GM19438 (cell line): Measurements from ENCODE around the gene SMARCA5.
"Not testable (repeated sequence)": the region's sequence is repeated elsewhere in the genome, so short reads cannot be mapped to it uniquely, and the experiment has no call there.

Experiments used
- ATAC-seq: cut with Tn5 transposase; IDR thresholded peaks from one replicate; pipeline ENCODE4 v1.9.1; 2021; ENCODE audit warnings: low read depth; ENCODE audit not compliant: unreplicated experiment

SMARCA5 gene, protein sequence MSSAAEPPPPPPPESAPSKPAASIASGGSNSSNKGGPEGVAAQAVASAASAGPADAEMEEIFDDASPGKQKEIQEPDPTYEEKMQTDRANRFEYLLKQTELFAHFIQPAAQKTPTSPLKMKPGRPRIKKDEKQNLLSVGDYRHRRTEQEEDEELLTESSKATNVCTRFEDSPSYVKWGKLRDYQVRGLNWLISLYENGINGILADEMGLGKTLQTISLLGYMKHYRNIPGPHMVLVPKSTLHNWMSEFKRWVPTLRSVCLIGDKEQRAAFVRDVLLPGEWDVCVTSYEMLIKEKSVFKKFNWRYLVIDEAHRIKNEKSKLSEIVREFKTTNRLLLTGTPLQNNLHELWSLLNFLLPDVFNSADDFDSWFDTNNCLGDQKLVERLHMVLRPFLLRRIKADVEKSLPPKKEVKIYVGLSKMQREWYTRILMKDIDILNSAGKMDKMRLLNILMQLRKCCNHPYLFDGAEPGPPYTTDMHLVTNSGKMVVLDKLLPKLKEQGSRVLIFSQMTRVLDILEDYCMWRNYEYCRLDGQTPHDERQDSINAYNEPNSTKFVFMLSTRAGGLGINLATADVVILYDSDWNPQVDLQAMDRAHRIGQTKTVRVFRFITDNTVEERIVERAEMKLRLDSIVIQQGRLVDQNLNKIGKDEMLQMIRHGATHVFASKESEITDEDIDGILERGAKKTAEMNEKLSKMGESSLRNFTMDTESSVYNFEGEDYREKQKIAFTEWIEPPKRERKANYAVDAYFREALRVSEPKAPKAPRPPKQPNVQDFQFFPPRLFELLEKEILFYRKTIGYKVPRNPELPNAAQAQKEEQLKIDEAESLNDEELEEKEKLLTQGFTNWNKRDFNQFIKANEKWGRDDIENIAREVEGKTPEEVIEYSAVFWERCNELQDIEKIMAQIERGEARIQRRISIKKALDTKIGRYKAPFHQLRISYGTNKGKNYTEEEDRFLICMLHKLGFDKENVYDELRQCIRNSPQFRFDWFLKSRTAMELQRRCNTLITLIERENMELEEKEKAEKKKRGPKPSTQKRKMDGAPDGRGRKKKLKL

DNA sequence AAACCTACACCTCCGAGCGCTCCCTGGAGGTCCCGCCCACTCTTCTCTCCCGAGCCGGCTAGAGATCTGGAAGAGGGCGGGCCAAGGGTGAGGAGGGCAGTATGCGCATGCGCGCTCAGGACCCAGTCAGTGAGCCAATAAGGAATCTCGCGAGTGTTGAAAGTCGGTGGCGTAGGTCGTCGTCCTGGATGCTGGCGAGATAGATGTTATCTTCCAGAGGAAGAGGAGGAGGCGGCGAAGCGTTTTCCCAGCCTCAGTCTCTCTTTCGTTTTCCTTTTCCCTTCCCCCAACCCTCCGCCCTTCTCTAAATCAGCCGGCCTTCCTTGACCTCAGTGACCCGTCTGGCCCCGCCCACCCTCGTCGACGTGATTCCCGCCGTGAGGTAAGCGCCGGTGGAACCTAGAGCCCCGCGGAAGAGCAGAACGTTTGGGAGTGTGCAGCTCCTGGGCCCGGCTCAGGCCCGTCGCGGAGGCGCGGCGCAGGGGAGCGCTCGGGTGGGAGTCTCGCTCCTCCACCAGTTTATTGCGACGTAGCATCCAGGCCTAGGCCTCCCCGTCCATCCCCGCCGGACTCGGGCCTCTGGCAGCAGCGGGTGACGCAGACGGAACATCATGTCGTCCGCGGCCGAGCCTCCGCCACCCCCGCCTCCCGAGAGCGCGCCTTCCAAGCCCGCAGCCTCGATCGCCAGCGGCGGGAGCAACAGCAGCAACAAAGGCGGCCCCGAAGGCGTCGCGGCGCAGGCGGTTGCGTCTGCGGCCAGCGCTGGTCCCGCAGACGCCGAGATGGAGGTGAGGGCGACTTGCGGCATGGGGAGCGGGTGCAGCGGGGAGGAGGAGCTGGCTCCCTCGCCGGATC, at the start of gene SMARCA5:
Gene SMARCA5 (plus strand): TSS at position 389 of the 855 bp plus-strand sequence. CDS start 223 bp downstream, at position 612.
- ATAC-seq: peak; percentile 88

DNA sequence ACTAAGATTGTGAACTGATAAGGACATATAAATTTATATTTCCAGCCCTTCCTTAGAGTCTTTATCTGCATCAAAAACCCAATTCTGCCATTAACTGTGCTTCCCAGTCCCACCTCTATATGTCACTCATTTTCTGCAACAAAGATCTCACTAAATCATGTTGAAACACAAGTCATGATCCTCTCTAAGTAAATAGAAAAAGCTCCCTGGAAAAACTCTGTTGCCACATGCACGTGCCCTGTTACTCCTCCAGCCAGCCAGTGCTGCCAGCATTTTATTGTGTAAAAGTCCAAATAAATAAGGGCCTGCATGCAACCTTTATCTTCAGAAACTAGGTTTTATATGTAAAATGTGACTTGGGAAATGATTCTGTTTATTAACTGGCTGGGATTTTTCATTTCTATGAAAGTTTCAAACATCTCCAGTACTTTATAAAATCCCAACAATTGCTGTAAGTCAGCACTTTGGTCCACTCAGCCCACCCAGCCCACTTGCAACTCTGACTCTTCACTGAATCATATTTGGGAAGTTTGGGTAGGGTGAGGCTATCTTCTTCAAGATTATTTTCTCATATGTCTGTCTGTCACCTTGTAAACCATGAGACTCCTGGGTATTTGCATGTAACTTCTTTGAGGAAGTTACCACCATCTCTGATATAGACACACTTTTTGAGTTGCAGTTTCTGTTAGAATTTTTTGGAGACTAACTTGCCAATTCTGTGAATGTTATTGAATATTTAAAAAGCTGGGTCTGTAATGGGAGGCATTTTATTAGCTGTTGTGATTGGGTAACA, 40.0 kb upstream of the SMARCA5 start:
- ATAC-seq: no peak

DNA sequence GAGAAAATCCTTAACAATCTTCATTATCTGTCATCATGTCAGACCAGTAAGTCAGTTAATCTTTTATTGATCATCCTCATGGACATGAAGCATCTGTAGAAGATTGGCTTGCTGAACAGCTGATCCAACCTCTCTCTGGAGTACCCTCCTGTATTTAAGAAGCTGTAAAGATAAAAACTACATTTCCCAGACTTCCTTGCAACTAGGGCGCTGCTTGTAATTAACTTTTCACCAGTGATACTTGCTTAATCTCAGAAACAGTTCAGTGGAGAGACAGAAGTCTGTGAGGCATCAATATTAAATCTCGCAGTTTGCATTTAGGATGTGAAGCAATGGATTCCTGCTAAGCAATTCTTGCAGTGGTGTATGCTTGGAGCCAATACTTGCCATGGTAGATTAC, 36.0 kb upstream of the SMARCA5 start:
- ATAC-seq: no peak

DNA sequence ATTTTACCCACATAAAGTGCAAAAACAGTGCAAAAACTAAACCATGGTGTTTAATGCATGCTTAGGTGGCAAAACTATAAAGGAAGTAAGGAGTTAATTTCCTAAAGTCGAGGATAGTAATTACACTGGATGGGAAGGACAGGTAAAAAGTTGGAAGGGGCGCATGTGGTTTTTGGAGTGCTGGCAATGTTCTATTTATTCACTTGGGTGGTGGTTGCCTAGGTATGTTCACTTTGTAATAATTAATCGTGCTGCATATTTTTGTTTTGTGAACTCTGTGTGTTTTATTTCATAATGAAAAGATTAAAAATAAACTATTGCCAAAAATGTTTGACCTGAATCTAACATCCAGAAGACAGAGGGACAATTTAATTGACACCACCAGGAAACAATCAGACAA, 32.1 kb upstream of the SMARCA5 start:
- ATAC-seq: no peak

DNA sequence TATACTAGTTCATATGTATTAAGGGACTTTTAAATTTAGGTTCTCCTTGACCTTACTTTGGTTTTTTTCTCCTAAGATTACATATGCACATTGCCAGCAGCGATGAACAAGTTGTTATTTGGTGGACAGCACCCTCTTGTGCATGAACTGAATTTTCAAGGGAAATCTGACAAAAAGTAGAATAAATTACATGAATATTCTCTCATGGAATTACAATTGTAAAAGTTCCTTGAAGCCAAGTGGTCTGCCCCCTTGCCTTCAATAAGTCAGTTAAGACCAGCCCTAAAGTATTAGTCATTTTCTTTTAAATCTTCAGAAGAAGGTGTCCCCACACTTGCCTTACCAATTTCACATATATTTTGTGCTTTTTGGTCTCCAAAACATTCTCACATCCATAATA, 30.7 kb upstream of the SMARCA5 start:
- no peak for ATAC-seq

DNA sequence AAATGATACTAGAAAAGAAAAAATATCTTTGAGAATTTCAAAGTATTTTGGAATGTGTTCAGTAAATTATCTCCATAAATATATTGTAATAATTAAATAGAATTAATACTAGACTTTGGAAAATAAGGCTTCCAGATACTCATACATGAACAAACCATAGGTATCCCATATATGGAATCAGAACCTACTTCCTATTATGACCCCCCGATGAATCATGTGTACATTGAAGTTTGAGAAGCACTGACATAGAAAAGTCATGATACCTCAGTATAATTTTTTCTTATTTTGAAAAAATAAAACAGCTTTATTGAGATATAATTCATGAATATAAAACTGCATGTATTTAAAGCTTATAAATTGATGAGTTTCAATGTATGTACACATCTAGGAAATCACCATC, 27.2 kb upstream of the SMARCA5 start:
- no peak for ATAC-seq

DNA sequence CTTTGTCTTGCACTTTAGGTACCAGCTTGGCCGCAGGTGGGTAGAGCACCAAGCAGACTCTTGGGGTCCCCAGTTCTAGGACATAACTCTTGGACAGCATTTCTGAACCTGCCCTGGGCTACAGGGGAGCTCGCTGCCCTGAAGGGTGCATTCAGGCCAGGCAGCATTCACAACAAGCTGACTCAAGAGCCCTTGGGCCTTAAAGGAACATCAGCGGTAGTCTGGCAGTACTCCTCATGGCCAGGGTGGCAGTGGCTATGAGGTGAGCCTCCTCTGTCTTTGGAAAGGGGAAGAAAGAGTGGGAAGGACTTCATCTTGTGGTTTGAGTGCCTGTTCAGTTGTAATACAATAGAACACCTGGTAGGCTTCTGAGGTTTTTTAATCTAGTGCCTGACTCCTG, 24.8 kb upstream of the SMARCA5 start:
- no peak for ATAC-seq

DNA sequence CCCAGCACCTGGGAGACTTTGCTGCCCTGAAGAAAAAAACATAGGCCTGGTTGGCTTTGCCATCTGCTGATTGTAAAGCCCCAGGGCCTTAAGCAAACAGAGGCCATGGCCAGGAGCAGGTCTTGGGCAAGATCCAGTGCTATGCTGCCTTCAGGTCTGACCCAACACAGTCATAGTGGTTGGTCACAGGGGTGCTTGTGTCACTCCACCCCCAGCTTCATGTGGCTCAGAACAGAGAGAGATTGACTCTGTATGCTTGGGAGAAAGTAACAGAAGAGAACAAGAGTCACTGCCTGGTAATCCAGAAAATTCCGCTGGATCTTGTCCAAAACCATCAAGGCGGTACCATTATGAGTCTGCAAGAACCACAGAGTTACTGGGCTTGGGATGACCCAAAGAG, 24.4 kb upstream of the SMARCA5 start:
- ATAC-seq: no peak

DNA sequence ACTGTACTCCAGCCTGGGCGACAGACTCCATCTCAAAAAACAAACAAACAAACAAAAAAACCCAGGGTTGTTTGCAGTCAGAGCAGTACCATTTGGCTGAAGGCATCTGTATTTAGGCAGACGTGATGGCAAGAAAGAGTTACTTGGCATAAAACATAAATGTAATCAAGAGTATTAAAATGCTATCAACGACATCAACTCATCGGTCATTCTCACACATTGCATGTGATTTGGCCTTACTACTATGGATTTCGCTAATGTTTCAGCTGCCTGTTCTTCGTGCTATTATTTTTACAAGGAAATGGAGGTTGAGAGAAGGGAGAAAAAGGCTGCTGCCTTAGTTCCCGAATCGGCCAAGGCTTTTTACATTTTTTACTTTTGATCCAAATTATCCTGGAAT, 15.5 kb upstream of the SMARCA5 start:
- ATAC-seq: no peak

DNA sequence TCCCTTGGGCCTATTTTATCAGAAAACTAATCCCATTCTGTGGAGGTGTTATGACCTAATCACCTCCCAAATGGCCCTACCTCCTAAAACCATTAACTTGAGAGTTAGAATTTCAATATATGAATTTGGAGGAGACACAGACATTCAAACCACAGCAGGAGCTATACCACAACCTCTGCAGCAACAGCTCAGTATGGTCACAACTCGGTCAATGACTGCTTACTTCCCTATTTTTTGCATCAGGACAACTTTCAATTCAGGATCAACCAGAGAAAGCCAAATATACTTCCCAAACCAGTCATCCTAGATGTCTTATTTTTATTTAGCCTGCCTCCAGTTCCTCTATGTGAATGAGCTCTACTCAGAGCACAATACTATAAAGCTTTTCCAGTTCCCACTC, 11.3 kb upstream of the SMARCA5 start:
- no peak for ATAC-seq

DNA sequence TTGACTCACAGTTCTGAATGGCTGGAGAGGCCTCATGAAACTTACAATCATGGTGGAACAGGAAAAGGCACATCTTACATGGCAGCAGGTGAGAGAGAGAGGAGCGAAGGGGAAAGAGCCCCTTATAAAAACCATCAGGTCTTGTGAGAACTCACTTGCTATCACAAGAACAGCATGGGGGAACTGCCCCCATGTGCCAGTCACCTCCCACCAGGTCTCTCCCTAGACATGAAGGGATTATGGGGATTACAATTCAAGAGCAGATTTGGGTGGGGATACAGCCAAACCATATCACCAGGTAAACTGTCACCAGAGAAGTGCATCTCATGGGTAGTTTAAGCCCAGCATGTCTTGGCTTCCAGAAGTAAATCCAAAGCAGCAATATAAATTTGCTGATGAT, 7.5 kb upstream of the SMARCA5 start:
- no peak for ATAC-seq

DNA sequence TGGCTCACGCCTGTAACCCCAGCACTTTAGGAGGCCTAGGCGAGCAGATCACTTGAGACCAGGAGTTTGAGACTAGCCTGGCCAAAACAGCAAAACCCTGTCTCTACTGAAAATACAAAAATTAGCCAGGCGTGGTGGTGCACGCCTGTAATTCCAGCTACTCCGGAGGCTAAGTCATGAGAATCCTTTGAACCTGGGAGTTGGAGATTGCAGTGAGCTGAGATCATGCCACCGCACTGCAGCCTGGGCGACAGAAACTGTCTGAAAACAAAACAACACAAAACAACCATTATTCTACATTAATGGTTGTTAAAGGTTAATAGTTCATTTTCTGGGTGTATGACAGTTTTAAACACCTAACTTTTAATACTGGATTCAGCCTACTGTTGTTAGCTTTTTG, 1.6 kb upstream of the SMARCA5 start:
- ATAC-seq: no peak

DNA sequence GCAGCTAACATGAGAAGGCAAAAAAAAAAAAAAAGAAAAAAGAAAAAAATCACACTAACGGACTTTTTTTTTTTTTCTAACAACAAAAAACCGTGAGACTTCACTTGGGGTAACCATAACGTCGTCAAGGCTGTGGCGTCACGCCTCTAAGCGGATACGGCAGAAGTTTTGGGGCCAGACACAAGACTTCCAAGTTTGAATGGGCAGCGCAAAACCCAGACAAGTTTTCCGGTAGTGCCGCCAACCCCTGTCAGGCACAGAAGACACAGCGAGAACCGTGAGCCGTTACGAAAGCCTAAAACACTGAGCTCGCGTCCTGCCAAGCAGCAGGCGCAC, 556 bp upstream of the SMARCA5 start:
- ATAC-seq: peak; percentile 26

DNA sequence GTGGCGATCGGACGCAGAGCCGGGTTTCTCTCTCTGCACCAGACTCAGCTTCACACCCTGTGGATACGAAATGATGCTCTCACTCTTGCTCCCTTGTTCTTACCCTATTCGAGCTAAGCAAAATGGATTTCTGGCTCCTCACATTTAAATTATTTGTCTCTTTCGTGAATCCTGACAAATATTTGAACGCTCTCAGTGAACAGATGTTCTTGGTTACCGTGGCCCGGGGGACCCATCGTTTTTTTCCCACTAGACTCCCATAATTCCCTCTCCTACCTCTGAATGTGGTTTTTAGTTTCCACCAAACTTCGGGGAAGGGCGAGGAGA, 630 bp downstream of the SMARCA5 start:
- ATAC-seq: no peak

DNA sequence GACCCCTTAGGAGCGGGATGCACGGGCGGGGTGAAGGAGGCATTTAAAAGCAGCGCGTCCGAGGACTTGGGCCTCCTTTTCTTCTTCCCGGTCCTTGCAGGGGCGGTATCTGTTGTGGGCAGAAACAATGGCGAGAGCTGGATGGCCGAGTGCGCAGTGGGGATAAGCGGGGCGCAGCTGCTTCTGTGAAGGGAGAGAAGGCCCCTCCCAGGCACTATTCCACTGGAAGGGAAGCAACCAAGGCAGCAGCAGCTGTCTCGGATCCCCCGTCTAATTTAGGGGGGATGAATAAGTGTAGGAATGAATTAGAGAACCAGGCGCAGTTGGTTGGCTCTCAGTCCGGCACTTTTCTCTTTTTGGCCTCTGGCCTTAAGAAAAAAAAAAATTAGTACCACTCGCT, 995 bp downstream of the SMARCA5 start:
- peak; percentile 20 for ATAC-seq

DNA sequence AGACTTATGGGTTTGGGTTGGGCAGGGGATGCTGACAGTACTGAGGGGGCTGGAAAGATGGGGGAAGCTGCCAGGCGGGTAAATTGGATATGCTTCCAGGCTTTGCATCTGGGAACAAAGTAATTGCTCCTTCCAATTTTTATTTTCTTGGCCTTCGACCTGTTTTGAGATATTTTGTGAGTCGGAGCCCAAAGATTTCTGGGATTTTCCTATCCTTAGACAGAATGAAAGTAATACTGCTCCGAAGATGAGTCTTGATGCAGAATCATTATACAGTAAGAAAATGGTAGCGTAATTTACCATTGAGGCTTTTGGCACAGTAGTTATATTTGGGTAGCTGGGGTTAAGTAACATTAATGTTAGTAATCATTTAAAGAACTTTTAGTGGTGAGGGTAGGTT, 1.4 kb downstream of the SMARCA5 start:
- no peak for ATAC-seq

DNA sequence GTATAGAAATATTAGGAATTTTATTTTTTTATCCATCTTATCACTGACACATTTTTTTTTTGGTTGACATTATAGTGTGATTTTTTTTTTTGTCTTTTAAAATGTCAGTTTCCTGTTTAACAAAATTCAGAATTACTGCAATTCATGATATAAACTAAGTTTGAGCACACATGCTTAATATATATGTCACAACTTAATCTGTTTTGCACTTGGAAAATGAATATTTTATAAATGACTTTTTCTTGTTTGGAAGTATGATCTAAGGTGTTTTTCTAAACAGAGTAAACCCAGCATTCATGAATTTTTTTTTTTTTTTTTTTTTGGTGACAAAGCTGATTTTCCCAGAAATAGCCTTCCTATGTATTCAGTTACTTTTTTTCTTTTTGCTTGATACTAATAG, 2.4 kb downstream of the SMARCA5 start:
- no peak for ATAC-seq

DNA sequence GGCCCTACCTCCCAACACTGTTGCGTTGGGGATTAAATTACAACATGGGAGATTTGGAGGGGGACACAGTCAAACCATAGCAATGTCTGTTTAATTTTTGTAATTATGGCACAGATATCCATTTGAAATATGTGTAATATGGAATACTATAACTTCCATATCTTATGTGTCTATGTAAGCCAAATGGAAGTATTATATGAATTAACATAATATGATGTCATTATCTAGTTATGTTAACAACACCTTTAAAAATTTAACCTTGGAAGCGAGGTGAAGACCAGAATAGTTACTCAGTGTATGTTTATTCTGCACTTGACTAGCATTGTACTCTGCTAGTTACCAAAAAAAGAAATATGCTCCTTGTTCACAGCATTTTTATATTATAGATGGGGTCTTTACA, 4.3 kb downstream of the SMARCA5 start:
- ATAC-seq: no peak

DNA sequence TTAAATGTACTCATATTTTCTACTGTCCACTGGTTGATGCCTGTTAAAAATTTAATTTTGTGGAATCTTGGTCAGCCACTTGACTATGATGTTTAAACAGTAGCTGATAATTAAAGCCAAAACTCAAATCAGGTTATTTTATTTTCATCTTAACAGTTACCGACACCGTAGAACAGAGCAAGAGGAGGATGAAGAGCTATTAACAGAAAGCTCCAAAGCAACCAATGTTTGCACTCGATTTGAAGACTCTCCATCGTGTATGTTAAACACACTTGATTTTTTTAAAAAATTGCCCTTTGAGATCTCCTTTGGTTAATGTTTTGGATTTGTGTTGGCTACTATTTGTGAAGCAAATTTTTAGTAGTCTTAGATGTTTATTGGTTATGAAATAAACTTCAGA, 10.7 kb downstream of the SMARCA5 start:
- no peak for ATAC-seq

DNA sequence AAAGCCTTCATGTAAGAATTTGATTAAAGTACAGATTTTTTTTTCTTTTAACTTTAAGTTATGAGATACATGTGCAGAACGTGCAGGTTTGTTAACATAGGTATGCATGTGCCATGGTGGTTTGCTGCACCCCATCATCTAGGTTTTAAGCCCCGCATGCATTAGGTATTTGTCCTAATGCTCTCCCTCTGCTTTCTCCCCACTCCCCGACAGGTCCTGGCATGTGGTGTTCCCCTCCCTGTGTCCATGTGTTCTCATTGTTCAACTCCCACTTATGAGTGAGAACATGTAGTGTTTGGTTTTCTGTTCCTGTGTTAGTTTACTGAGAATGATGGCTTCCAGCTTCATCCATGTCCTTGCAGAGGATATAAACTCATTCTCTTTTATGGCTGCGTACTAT, 14.5 kb downstream of the SMARCA5 start:
- ATAC-seq: not testable (repeated sequence)
